GM23248 (cell line): ENCODE measurements around the gene TMEM247.

ENCODE experiments used
- EZH2 ChIP-seq: fragments of 200-600 bp; sonication (generic); IDR thresholded peaks from 2 replicates; pipeline ENCODE4 v1.6.1; 2018; ENCODE audit warnings: antibody characterized with exemption, mild to moderate bottlenecking; ENCODE audit not compliant: insufficient read depth, poor library complexity, severe bottlenecking
- EZH2phosphoT487 ChIP-seq: fragments of 200-600 bp; sonication (generic); IDR thresholded peaks from 2 replicates; pipeline ENCODE4 v1.6.1; 2018; ENCODE audit warnings: antibody characterized with exemption, moderate library complexity, mild to moderate bottlenecking, low read depth; ENCODE audit not compliant: insufficient read depth

DNA sequence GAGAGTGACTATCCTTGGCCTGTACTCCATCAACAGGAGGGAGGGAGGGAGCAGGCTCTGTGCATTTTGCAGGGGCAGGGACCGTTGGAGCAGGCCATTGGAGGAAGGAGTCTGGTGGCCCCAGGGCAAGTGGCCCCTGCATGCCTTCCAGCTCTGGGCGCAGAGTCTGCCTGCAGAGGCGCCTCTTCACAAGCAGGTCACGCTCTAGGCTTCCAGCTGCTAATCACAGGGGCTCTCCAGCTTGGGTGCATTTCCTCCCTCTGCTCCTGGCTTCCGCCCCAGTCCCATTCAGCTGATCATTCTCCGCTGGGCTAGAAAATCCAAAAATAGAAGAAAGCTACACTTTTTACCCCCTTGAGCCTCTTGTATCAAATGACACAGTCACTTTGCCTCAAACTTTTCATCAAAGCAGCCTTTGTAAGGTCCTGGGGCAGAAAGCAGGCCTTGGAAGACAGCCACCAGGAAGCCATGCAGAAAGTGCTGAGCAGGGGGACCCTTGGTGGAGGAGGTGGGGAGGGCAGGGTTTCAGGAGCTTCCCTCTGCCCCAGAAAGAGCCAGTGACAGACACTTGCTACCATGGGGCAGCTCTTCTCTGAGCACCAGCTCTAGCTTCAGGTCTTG, 11.3 kb downstream of the TMEM247 start:
- TF ChIP-seq EZH2 (no peak), EZH2phosphoT487 (no peak)
